ENCODE results near the gene LRRN4. TPM values are rescaled to one million over a fixed set of nuclear protein-coding genes. Genes with fewer than 3 reads are reported as not detected.
A peak's percentile ranks its signal among the peaks of the same experiment; 100 is the strongest.

LRRN4 gene
- under 1 TPM in 1 of 4 donors, not detected in 3; 0.10 TPM for total RNA-seq
- polyA plus RNA-seq = under 1 TPM in 2 of 3 donors, not detected in 1; 0.03 to 0.09 TPM
- long read RNA-seq, donor 1 = 0 reads
- long read RNA-seq, donor 2 = 0 reads

- intact Hi-C loops (cut with DNase I) = no loop called here
- no peak within 1 kb of the TSS for H3K4me3 ChIP-seq
Measured at GRCh38 chr20:6053776-6054688, at the start of gene LRRN4. Gene LRRN4 (minus strand): TSS chr20:6054060. CDS start chr20:6052799, 1,261 bp downstream.

GRCh38 chr20:6103301-6103700 lies 49.4 kb upstream of the LRRN4 start:
- no peak for DNase-seq
- TF ChIP-seq, protein P1, sequence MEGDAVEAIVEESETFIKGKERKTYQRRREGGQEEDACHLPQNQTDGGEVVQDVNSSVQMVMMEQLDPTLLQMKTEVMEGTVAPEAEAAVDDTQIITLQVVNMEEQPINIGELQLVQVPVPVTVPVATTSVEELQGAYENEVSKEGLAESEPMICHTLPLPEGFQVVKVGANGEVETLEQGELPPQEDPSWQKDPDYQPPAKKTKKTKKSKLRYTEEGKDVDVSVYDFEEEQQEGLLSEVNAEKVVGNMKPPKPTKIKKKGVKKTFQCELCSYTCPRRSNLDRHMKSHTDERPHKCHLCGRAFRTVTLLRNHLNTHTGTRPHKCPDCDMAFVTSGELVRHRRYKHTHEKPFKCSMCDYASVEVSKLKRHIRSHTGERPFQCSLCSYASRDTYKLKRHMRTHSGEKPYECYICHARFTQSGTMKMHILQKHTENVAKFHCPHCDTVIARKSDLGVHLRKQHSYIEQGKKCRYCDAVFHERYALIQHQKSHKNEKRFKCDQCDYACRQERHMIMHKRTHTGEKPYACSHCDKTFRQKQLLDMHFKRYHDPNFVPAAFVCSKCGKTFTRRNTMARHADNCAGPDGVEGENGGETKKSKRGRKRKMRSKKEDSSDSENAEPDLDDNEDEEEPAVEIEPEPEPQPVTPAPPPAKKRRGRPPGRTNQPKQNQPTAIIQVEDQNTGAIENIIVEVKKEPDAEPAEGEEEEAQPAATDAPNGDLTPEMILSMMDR (IDR thresholded peaks at IDR 0.05) = no peak
- Histone ChIP-seq H3K27ac (no peak overlapping the region), H3K36me3 (ENCODE audit: insufficient read depth in 1 of 2, low read depth in 1 of 2) (no peaks in the 10 kb centered on the region), H3K27me3 (ENCODE audit: insufficient read depth in 3 of 3, low read length in 2 of 3) (peaks cover 0 to 2% (median 0%) of the 10 kb centered on the region in 3 donors), H3K4me1 (no peaks in the 10 kb centered on the region), H3K9me3 (no peaks in the 10 kb centered on the region), H3K4me3 (no peak overlapping the region)
- 89 to 97% (median 93%) methylated on average over 1 of the region's 1 CpG for whole genome bisulfite sequencing, 3 donors
- ATAC-seq = no peak
- intact Hi-C loops (cut with DNase I) = no loop called here

More at GRCh38 chr20:6053776-6054688, at the start of gene LRRN4:
- ATAC-seq = peak in 1 of 4 donors; percentile 8
- H3K27ac ChIP-seq = no peak within 1 kb of the TSS
- peaks cover 5% of the 10 kb centered on the region for H3K4me1 ChIP-seq
- DNase-seq = no peak
- TF ChIP-seq, protein P1 (IDR thresholded peaks at IDR 0.05) = no peak
- 43 to 50% (median 46%) methylated on average over 13 of the region's 13 CpGs for WGBS, 3 donors
- peaks cover 0 to 20% (median 3%) of the 10 kb centered on the region in 3 donors for H3K27me3 ChIP-seq (ENCODE audit: insufficient read depth in 3 of 3, low read length in 2 of 3)
- H3K9me3 ChIP-seq = no peaks in the 10 kb centered on the region
- H3K36me3 ChIP-seq (ENCODE audit: insufficient read depth in 1 of 2, low read depth in 1 of 2) = no peaks in the 10 kb centered on the region

DNA sequence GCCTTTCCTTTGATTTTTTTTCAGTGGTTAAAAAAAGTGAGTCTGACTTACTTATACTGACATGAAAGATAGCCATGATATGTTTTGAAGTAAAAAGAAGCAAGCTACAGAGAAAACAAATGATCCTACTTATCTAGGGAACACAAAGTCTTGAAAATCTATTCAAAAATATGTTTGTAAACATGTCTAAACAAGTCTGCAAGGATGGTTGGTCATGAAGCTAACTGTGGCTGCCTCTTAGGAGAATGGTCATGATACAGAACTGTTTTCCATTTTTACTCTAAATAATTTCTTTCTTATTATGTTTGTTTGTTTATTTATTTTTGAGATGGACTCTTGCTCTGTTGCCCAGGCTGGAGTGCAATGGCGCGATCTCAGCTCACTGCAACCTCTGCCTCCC lies 47.5 kb upstream of the LRRN4 start:
- no peak for ATAC-seq
- H3K27me3 ChIP-seq (ENCODE audit: insufficient read depth in 3 of 3, low read length in 2 of 3) = peaks cover 0 to 2% (median 0%) of the 10 kb centered on the region in 3 donors
- intact Hi-C loops (cut with DNase I) = no loop called here
- H3K4me1 ChIP-seq = no peaks in the 10 kb centered on the region
- no peak overlapping the region for H3K4me3 ChIP-seq
- H3K27ac ChIP-seq = no peak overlapping the region
- WGBS, 3 donors = 96 to 97% (median 97%) methylated on average over 2 of the region's 2 CpGs
- H3K36me3 ChIP-seq (ENCODE audit: insufficient read depth in 1 of 2, low read depth in 1 of 2) = no peaks in the 10 kb centered on the region
- TF ChIP-seq, protein P1 (IDR thresholded peaks at IDR 0.05) = no peak
- DNase-seq = no peak
- no peaks in the 10 kb centered on the region for H3K9me3 ChIP-seq

DNA sequence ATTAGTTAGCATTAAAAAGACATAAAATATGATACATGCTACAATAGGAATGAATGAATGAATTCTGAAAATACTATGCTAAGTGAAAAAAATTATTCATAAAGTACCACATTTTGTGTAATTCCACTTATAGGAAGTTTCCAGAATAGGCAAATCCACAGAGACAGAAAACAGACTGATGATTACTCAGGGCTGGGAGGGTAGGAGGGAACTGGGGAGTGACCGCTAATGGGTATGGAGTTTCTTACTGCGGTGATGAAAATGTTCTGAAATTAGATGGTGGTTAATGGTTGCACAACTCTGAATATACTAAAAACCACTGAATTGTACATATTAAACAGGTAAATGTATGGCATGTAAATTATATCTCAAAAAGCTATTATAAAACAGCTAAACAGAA lies 46.4 kb upstream of the LRRN4 start:
- TF ChIP-seq, protein P1 (IDR thresholded peaks at IDR 0.05) = no peak
- 75 to 97% (median 91%) methylated on average over 2 of the region's 2 CpGs for WGBS, 3 donors

More for the DNA sequence above, 46.4 kb upstream of the LRRN4 start:
- no peaks in the 10 kb centered on the region for H3K4me1 ChIP-seq
- no peaks in the 10 kb centered on the region for H3K9me3 ChIP-seq
- H3K27me3 ChIP-seq (ENCODE audit: insufficient read depth in 3 of 3, low read length in 2 of 3) = peaks cover 0 to 2% (median 0%) of the 10 kb centered on the region in 3 donors
- intact Hi-C loops (cut with DNase I) = no loop called here
- DNase-seq (no peak), ATAC-seq (no peak)
- no peak overlapping the region for H3K27ac ChIP-seq
- H3K4me3 ChIP-seq = no peak overlapping the region
- no peaks in the 10 kb centered on the region for H3K36me3 ChIP-seq (ENCODE audit: insufficient read depth in 1 of 2, low read depth in 1 of 2)
